HG02938 (cell line): ENCODE results near the gene OSR1.

Experiments
- ATAC-seq: cut with Tn5 transposase; IDR thresholded peaks from one replicate; pipeline ENCODE4 v1.9.1; 2021; ENCODE audit warnings: mild to moderate bottlenecking, moderate library complexity; ENCODE audit not compliant: unreplicated experiment

The OSR1 gene

GRCh38 chr2:19359456-19359855 is 1.0 kb upstream of the OSR1 start:
- ATAC-seq: no peak

- no peak for ATAC-seq
Measured at GRCh38 chr2:19359021-19359357, 566 bp upstream of the OSR1 start.

- ATAC-seq: no peak
Measured at GRCh38 chr2:19357402-19358241, 801 bp downstream of the OSR1 start.

- no peak for ATAC-seq
Measured at GRCh38 chr2:19356545-19357401, 1.6 kb downstream of the OSR1 start.

- ATAC-seq: no peak
Measured at GRCh38 chr2:19355931-19356544, 2.4 kb downstream of the OSR1 start.

GRCh38 chr2:19355416-19355821 is 3.0 kb downstream of the OSR1 start:
- no peak for ATAC-seq

GRCh38 chr2:19355014-19355405 is 3.4 kb downstream of the OSR1 start:
- ATAC-seq: no peak

- no peak for ATAC-seq
Measured at GRCh38 chr2:19353721-19354050, 4.7 kb downstream of the OSR1 start.

GRCh38 chr2:19352946-19353720 is 5.3 kb downstream of the OSR1 start:
- no peak for ATAC-seq

- ATAC-seq: no peak
Measured at GRCh38 chr2:19351899-19352697, 6.3 kb downstream of the OSR1 start.

- ATAC-seq: no peak
Measured at GRCh38 chr2:19351499-19351898, 6.9 kb downstream of the OSR1 start.

GRCh38 chr2:19350678-19351401 is 7.6 kb downstream of the OSR1 start:
- no peak for ATAC-seq

GRCh38 chr2:19349911-19350677 is 8.3 kb downstream of the OSR1 start:
- ATAC-seq: no peak

GRCh38 chr2:19348692-19349091 is 9.7 kb downstream of the OSR1 start:
- ATAC-seq: no peak

- ATAC-seq: peak; percentile 93
Measured at GRCh38 chr2:19347619-19348562, 10.5 kb downstream of the OSR1 start.

- ATAC-seq: peak; percentile 5
Measured at GRCh38 chr2:19346983-19347618, 11.3 kb downstream of the OSR1 start.

- ATAC-seq: no peak
Measured at GRCh38 chr2:19337742-19338141, 20.7 kb downstream of the OSR1 start.
